GM10266 (cell line): ENCODE results near the gene MYMX.

Source experiments
- DNase-seq: peaks from one replicate; pipeline ENCODE4 v3.0.0; 2012; ENCODE audit errors: extremely low spot score
- CTCF ChIP-seq: IDR thresholded peaks from 2 replicates; pipeline ENCODE4 v1.5.1; 2012; ENCODE audit warnings: mild to moderate bottlenecking, low read depth; ENCODE audit not compliant: control insufficient read depth, insufficient read depth; ENCODE audit errors: missing control alignments

The MYMX gene

GRCh38 chr6:44243345-44243744, 26.6 kb downstream of the MYMX start:
- DNase-seq, result no peak
- TF ChIP-seq CTCF, result no peak

GRCh38 chr6:44245391-44245911, 28.7 kb downstream of the MYMX start:
- DNase-seq, result no peak
- no peak for TF ChIP-seq CTCF

GRCh38 chr6:44245912-44246662, 29.4 kb downstream of the MYMX start:
- TF ChIP-seq CTCF, result peak; percentile 61
- DNase-seq, result peak; percentile 85

GRCh38 chr6:44246663-44247337, 30.1 kb downstream of the MYMX start, which contains the start of gene HSP90AB1:
HSP90AB1 (plus strand) TSS chr6:44247101; CDS start chr6:44248630, 1,529 bp downstream.
- DNase-seq, result peak; percentile 96
- no peak for TF ChIP-seq CTCF

GRCh38 chr6:44247338-44248302, 30.9 kb downstream of the MYMX start:
- DNase-seq, result peak; percentile 65
- TF ChIP-seq CTCF, result no peak

GRCh38 chr6:44248579-44248978, 31.9 kb downstream of the MYMX start:
- no peak for TF ChIP-seq CTCF

More at GRCh38 chr6:44248579-44248978, 31.9 kb downstream of the MYMX start:
- no peak for DNase-seq
